Cerebellar cortex (tissue), 1 donor: Measurements from ENCODE around the gene CYB561.
A peak's percentile ranks its signal among the peaks of the same experiment; 100 is the strongest.

Source experiments
- DNase-seq: peaks from one replicate; pipeline ENCODE4 v3.0.0-alpha.2; 2015; ENCODE audit warnings: low spot score

Gene CYB561

GRCh38 chr17:63445954-63446752, at the start of gene CYB561:
TSS of gene CYB561 (minus strand) at chr17:63446306. CDS start at chr17:63437547, 8,759 bp downstream.
- DNase-seq, result peak; percentile 46

DNA sequence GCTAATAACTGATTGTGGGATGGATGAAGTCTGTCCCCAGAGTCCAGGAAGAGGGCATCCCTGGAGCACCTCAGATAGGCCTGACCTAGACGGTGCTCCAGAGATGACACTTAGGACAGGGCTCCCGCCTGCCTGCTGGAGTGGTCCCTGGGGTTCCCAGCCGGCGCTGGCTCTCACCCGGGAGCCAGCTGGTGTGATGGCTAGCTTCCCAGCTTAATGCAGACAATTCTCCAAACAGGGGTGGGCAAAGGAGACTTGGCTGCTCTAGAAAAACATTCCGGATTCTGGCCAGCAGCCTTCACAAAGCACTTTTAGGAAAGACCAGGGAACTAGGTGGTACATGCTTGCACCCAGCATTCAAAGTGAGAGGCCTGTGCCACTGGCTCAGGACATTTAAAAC, 49.4 kb upstream of the CYB561 start:
- no peak for DNase-seq

- no peak for DNase-seq
Measured at GRCh38 chr17:63494300-63494928, 48.3 kb upstream of the CYB561 start.

DNA sequence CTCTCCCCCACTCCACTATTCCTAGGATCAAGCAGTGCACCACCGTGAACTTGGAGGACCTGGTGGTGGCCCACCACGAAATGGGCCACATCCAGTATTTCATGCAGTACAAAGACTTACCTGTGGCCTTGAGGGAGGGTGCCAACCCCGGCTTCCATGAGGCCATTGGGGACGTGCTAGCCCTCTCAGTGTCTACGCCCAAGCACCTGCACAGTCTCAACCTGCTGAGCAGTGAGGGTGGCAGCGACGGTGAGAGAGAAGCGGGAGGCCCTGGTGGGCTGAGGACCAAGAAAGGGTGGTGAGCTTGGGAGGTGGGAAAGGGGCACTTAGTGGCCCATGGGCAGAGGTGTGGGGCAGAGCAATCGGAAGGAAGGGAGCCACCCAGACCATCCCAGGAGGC, 47.3 kb upstream of the CYB561 start:
- no peak for DNase-seq

DNA sequence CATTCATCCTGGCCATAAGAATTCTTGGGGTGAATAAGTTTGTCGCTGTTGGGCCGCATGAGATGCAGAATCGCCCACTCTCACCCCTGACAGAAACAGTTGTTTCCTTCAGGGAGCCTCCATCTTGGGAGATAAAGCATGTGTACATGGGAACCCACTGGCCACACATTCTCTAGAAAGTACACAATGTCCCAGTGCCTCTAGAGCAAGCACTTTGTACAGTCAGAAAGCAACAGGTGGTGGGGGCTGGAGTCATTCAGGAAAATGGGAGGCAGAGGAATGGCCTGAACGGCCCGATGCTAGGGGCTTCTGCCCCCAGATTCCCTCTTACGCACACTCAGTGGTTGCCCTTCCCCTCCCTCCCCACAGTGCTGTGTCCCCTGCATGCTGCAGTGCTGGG, 46.8 kb upstream of the CYB561 start:
- DNase-seq, result no peak

- DNase-seq, result no peak
Measured at GRCh38 chr17:63491977-63492618, 46.0 kb upstream of the CYB561 start.

- no peak for DNase-seq
Measured at GRCh38 chr17:63491413-63491812, 45.3 kb upstream of the CYB561 start.

- DNase-seq, result no peak
Measured at GRCh38 chr17:63490858-63491400, 44.8 kb upstream of the CYB561 start.

DNA sequence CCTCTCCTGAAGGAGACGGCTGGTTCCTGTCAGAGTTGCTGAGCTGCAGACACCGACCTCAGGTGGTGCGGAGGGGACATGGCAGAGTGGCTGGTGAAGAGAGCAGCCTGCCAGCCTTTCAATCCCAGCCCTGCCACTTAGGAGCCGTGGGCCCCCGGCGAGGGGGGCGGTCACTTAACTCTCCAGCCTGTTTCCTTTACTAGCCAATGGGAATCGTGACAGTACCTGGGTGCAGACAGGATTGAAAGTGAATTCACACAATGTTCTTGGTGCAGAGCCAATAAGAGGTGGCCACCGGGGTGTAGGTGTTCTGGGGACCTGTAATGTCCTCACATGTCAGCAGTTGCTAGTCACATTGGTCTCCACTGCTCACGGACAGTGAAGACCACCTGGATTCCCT, 44.2 kb upstream of the CYB561 start:
- DNase-seq, result no peak

DNA sequence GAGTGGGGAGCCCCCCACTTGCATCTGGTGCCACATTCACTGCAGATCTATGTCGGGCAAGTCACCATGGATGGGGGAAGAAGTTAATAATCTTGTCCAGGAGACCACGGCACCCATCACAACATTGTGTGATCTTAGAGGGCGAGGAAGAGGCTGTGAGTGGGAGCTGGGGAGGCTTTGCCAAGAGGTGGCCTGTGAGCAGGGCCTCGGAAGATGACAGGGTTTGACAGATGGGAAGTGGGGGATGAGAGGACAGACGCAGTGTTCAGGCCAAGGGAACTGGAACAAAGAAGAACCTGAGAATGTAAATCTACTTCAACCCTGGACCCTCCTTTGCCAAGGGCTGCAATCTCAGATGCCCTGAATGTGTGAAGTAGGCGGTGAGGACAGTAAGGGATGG, 43.2 kb upstream of the CYB561 start:
- DNase-seq, result no peak

GRCh38 chr17:63488851-63489250, 42.7 kb upstream of the CYB561 start:
- no peak for DNase-seq

- DNase-seq, result no peak
Measured at GRCh38 chr17:63487014-63487339, 40.9 kb upstream of the CYB561 start.

DNA sequence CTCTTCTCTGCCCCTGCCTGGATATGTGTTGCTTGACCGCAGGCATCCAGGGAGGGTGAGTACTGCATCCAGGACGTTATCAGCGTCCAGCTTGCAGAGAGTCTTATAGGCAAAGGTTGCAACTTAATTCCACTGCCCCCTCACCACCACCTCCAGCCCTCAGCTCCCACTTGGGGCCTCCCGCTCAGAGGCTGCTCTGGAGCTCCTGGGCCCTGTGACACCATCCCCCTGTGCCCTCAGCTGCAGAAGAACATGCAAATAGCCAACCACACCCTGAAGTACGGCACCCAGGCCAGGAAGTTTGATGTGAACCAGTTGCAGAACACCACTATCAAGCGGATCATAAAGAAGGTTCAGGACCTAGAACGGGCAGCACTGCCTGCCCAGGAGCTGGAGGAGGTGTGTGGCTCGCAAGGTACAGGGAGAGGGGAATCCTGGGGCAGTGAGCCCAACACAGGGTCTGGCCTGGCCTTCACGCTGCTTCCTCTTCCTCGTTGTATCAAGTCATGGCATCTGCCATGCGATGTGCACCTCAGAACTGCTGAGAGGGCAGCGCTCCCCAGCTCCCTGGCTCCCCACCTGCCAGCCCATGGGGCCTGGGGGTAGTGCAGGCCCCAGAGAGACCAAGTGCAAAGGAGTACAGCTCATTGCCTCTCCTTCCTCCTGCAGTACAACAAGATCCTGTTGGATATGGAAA, 40.4 kb upstream of the CYB561 start:
- no peak for DNase-seq

DNA sequence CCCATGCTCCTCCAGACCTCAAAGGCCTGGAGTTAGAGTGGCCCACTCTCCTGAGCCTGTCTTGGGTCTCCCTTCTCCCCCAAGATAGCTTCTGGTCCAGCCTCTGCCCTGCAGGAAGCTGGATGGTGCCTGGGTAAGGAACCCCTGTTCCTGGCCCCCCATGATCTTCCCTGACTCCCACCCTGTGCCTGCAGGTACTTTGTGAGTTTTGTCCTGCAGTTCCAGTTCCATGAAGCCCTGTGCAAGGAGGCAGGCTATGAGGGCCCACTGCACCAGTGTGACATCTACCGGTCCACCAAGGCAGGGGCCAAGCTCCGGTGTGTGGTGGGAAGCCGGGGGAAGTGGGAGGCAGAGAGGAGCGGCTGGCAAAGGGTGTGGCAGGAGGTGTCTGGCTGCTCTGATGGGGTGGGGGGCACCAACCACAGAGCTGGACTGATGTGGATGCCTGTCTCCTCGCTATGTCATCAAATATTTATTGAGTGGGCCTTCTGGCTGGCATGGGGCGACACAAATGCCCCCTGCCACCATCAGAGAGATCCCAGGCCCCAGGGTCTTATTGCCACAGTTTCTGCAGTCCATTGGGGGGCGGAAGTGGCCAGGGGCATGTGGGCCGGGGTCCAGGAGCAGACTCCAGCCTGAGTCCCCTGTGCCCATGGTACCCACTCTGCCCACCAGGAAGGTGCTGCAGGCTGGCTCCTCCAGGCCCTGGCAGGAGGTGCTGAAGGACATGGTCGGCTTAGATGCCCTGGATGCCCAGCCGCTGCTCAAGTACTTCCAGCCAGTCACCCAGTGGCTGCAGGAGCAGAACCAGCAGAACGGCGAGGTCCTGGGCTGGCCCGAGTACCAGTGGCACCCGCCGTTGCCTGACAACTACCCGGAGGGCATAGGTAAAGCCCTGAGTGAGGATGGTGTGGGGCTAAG, 37.8 kb upstream of the CYB561 start:
- no peak for DNase-seq

- no peak for DNase-seq
Measured at GRCh38 chr17:63483038-63483437, 36.9 kb upstream of the CYB561 start.

- no peak for DNase-seq
Measured at GRCh38 chr17:63482509-63482908, 36.4 kb upstream of the CYB561 start.

DNA sequence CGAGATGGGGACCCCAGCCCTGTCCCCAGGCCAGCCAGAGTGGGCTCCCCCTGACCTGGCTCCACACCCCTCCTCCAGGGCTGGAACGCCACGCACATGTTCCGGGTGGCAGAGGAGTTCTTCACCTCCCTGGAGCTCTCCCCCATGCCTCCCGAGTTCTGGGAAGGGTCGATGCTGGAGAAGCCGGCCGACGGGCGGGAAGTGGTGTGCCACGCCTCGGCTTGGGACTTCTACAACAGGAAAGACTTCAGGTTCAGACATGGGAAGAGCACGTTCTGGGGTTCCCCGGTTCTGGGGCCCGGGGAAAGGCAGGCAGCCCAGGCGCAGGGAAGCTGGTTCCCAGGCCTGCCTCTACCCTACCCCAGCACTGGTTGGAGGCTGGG, 35.4 kb upstream of the CYB561 start:
- DNase-seq, result no peak

- DNase-seq, result no peak
Measured at GRCh38 chr17:63480826-63481487, 34.9 kb upstream of the CYB561 start.

DNA sequence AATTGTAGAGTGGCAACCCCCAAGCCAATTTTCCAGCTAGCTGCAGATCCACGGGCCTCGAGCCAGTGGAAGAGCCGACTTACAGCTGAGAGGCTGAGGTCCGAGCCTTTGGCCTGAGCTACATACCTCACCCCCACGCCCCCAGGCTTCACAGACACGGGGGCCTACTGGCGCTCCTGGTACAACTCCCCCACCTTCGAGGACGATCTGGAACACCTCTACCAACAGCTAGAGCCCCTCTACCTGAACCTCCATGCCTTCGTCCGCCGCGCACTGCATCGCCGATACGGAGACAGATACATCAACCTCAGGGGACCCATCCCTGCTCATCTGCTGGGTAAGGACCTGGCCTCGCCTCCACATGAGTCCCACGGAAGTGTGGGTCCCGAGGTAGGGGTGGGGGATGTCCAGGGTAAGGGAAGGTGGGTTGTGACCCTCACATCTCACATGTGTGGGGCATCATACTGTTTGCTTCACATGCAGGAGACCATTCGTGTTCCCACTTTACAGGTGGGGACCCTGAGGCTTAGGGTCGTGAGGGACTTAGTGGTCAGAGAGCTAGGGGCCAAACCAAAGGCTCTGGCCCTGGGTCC, 34.2 kb upstream of the CYB561 start:
- no peak for DNase-seq

GRCh38 chr17:63479495-63480184, 33.5 kb upstream of the CYB561 start:
- DNase-seq, result no peak
